IMR-90 (cell line): ENCODE data around the gene HEATR9. TPM values are rescaled to one million over a fixed set of nuclear protein-coding genes. Genes with fewer than 3 reads are reported as not detected.

Source experiments
- ATAC-seq: fragments of 200-7000 bp; cut with Tn5 transposase; 2 replicates; pipeline ENCODE4 v1.9.1; 2020; ENCODE audit warnings: low read depth, mild to moderate bottlenecking, moderate library complexity
- BruUV-seq: library from RNA; stranded (reverse); fragments of 400-500 nt; replicated peaks from 2 replicates; lab custom pipeline; 2021; lab: Mats Ljungman, UMichigan
- CTCF ChIA-PET: fragments of 300-600 bp; formaldehyde crosslinking; extraction: SDS; loops from one replicate; lab custom pipeline; 2021; ENCODE audit warnings: antibody characterized with exemption; lab: Yijun Ruan, JAX
- POLR2A ChIA-PET: fragments of 300-600 bp; sonication (Branson Sonifier 250); formaldehyde crosslinking; loops from one replicate; lab custom pipeline; 2022; ENCODE audit warnings: antibody characterized with exemption; ENCODE audit not compliant: unreplicated experiment; lab: Charles Lee
- DNase-seq: peaks from one replicate; pipeline ENCODE4 v3.0.0; 2013
- H2AFZ ChIP-seq: replicated peaks from 2 replicates; pipeline ENCODE3; 2013; ENCODE audit warnings: low read length, mild to moderate bottlenecking; ENCODE audit not compliant: poor library complexity
- H2AK5ac ChIP-seq: 2 replicates; pipeline ENCODE4 v1.6.1; 2013; ENCODE audit warnings: low read depth, low read length, inconsistent platforms
- H2AK9ac ChIP-seq: replicated peaks from 2 replicates; pipeline ENCODE3; 2013; ENCODE audit warnings: mild to moderate bottlenecking, low read depth, low read length, moderate library complexity; ENCODE audit not compliant: poor library complexity
- H2BK120ac ChIP-seq: 2 replicates; pipeline ENCODE4 v1.6.1; 2013; ENCODE audit warnings: low read depth, low read length, inconsistent platforms
- H2BK15ac ChIP-seq: 3 replicates; pipeline ENCODE4 v1.6.1; 2013; ENCODE audit warnings: low read depth, low read length, inconsistent platforms
- H2BK20ac ChIP-seq: 2 replicates; pipeline ENCODE4 v1.6.1; 2013; ENCODE audit warnings: low read depth, mild to moderate bottlenecking, inconsistent platforms, low read length, moderate library complexity
- H2BK5ac ChIP-seq: 2 replicates; pipeline ENCODE4 v1.6.1; 2013; ENCODE audit warnings: mild to moderate bottlenecking, low read depth, low read length, inconsistent platforms; ENCODE audit not compliant: poor library complexity, severe bottlenecking
- H3K14ac ChIP-seq: replicated peaks from 2 replicates; pipeline ENCODE4 v1.6.1; 2013; ENCODE audit warnings: low read depth, low read length, inconsistent platforms
- H3K18ac ChIP-seq: 2 replicates; pipeline ENCODE4 v1.6.1; 2013; ENCODE audit warnings: low read depth, low read length, control low read depth
- H3K23ac ChIP-seq: 2 replicates; pipeline ENCODE4 v1.6.1; 2013; ENCODE audit warnings: low read depth, low read length, inconsistent platforms
- H3K27ac ChIP-seq: 2 replicates; pipeline ENCODE4 v1.5.1; 2013; ENCODE audit warnings: mild to moderate bottlenecking, control low read depth, low read length; ENCODE audit not compliant: insufficient read depth
- H3K27me3 ChIP-seq: 2 replicates; pipeline ENCODE4 v1.6.1; 2013; ENCODE audit warnings: low read length; ENCODE audit not compliant: control insufficient read depth, insufficient read depth
- H3K36me3 ChIP-seq: 2 replicates; pipeline ENCODE4 v1.6.1; 2013; ENCODE audit warnings: low read length, mixed read lengths; ENCODE audit not compliant: control insufficient read depth, insufficient read depth
- H3K4ac ChIP-seq: 2 replicates; pipeline ENCODE4 v1.6.1; 2013; ENCODE audit warnings: low read depth, low read length, inconsistent platforms
- H3K4me1 ChIP-seq: 2 replicates; pipeline ENCODE4 v1.6.1; 2013; ENCODE audit warnings: low read length, mixed read lengths; ENCODE audit not compliant: control insufficient read depth, insufficient read depth
- H3K4me2 ChIP-seq: 2 replicates; pipeline ENCODE4 v1.6.1; 2013; ENCODE audit warnings: low read depth, mild to moderate bottlenecking, control low read depth, low read length, moderate library complexity
- H3K4me3 ChIP-seq: 2 replicates; pipeline ENCODE4 v1.5.1; 2013; ENCODE audit warnings: low read depth, mild to moderate bottlenecking, control low read depth, low read length, moderate library complexity; ENCODE audit not compliant: insufficient read depth
- H3K56ac ChIP-seq: 2 replicates; pipeline ENCODE4 v1.6.1; 2013; ENCODE audit warnings: low read length, inconsistent platforms; ENCODE audit not compliant: insufficient read depth; ENCODE audit errors: extremely low read depth
- H3K79me1 ChIP-seq, 2 experiments: 2 replicates each; pipeline ENCODE4 v1.6.1; 2013; ENCODE audit warnings: low read length in 2 of 2, inconsistent platforms in 1 of 2, low read depth in 1 of 2
- H3K9ac ChIP-seq: 2 replicates; pipeline ENCODE4 v1.6.1; 2013; ENCODE audit warnings: low read depth, low read length, control low read depth
- H3K9me1 ChIP-seq: 2 replicates; pipeline ENCODE4 v1.6.1; 2013; ENCODE audit warnings: low read length, inconsistent platforms; ENCODE audit not compliant: insufficient read depth
- H3K9me3 ChIP-seq: 2 replicates; pipeline ENCODE4 v1.6.1; 2013; ENCODE audit warnings: low read length; ENCODE audit not compliant: control insufficient read depth, insufficient read depth
- H4K20me1 ChIP-seq: 2 replicates; pipeline ENCODE4 v1.6.1; 2013; ENCODE audit warnings: low read length, inconsistent platforms; ENCODE audit not compliant: insufficient read depth
- H4K5ac ChIP-seq: 2 replicates; pipeline ENCODE4 v1.6.1; 2013; ENCODE audit warnings: mild to moderate bottlenecking, low read depth, low read length, control low read depth
- H4K8ac ChIP-seq, 2 experiments: 2 replicates each; pipeline ENCODE4 v1.6.1; 2013; ENCODE audit warnings: low read depth in 2 of 2, low read length in 2 of 2, control low read depth in 1 of 2, inconsistent platforms in 1 of 2
- H4K91ac ChIP-seq: 2 replicates; pipeline ENCODE4 v1.6.1; 2013; ENCODE audit warnings: low read depth, low read length, inconsistent platforms; ENCODE audit not compliant: insufficient read depth
- BHLHE40 ChIP-seq: fragments of 150-350 bp; IDR thresholded peaks from 2 replicates; pipeline ENCODE4 v1.6.1; 2016; ENCODE audit warnings: mild to moderate bottlenecking, low read depth, low read length
- CEBPB ChIP-seq: IDR thresholded peaks from 2 replicates; pipeline ENCODE4 v1.6.1; 2012; ENCODE audit warnings: low read depth, low read length, improper control_type of control experiment
- MAFK ChIP-seq: IDR thresholded peaks from 2 replicates; pipeline ENCODE4 v1.6.1; 2012; ENCODE audit warnings: low read depth, low read length, improper control_type of control experiment
- MXI1 ChIP-seq: IDR thresholded peaks from 2 replicates; pipeline ENCODE4 v1.6.1; 2012; ENCODE audit warnings: low read depth, mild to moderate bottlenecking, low read length, moderate library complexity, borderline replicate concordance
- NFE2L2 ChIP-seq: fragments of 150-350 bp; IDR thresholded peaks from 2 replicates; pipeline ENCODE4 v1.6.1; 2016; ENCODE audit warnings: low read depth, mild to moderate bottlenecking, low read length
- RCOR1 ChIP-seq: IDR thresholded peaks from 2 replicates; pipeline ENCODE4 v1.6.1; 2012; ENCODE audit warnings: mild to moderate bottlenecking, low read length, improper control_type of control experiment; ENCODE audit not compliant: insufficient replicate concordance
- RFX5 ChIP-seq: IDR thresholded peaks from 2 replicates; pipeline ENCODE4 v1.8.0; 2012; ENCODE audit warnings: low read depth, mild to moderate bottlenecking, low read length, moderate library complexity
- SMC3 ChIP-seq: fragments of 150-350 bp; IDR thresholded peaks from 2 replicates; pipeline ENCODE4 v1.6.1; 2016; ENCODE audit warnings: low read depth, mild to moderate bottlenecking, antibody characterized with exemption, low read length, moderate library complexity
- WGBS, 2 experiments: methylation state at CpG; one replicate each; pipeline versions ENCODE4 v1.1.5 to v1.1.7; 2013; ENCODE audit warnings: missing lambda C conversion rate in 2 of 2; ENCODE audit not compliant: insufficient read length in 1 of 2; ENCODE audit errors: extremely low coverage in 2 of 2; 5-methylcytosine and 5-hydroxymethylcytosine counted together
- dilution Hi-C: fragments of 300-500 bp; cut with HindIII; formaldehyde crosslinking; loops from one replicate; pipeline ENCODE4 v1.14.3; 2018; ENCODE audit warnings: low sequenced_read_pairs; ENCODE audit not compliant: unreplicated experiment
- in situ Hi-C: fragments of 300-500 bp; cut with MboI; formaldehyde crosslinking; loops from 3 replicates; pipeline ENCODE4 v1.14.3; 2019; ENCODE audit warnings: low sequenced_read_pairs, inconsistent platforms, mixed read lengths
- intact Hi-C: fragments of 100-400 bp; cut with micrococcal nuclease; formaldehyde crosslinking; loops from 2 replicates; pipeline ENCODE4 v1.10.0; 2022
- polyA plus RNA-seq, 3 experiments: library from polyadenylated mRNA; depleted of rRNA; stranded (reverse); fragments of >200 nt; gene quantifications; 2 replicates each; pipeline ENCODE4 v1.2.3, GENCODE V29; 2012; ENCODE audit warnings: low replicate concordance in 1 of 3
- total RNA-seq: library from RNA; depleted of rRNA; stranded (reverse); fragments of >200 nt; gene quantifications from 2 replicates; pipeline ENCODE4 v1.2.3, GENCODE V29; 2012

The HEATR9 gene
- total and polyA plus RNA-seq, 2 of the 4 experiments (the other 2 are of a cell fraction) = not detected

- peaks cover 5% of the 10 kb centered on the region; the same call in 1 of the 2 replicates for H3K9me1 ChIP-seq
- H4K5ac ChIP-seq = no peak overlapping the region
- POLR2A ChIA-PET = no interaction called here
- H4K8ac ChIP-seq = no peak overlapping the region
- DNase-seq = no peak
- no peak overlapping the region for H2BK15ac ChIP-seq
- H3K4me2 ChIP-seq = no peak overlapping the region
- no peak overlapping the region for H2BK20ac ChIP-seq
- no peak overlapping the region for H2BK120ac ChIP-seq
- H3K79me1 ChIP-seq = no peaks in the 10 kb centered on the region
- H3K4me1 ChIP-seq = no peaks in the 10 kb centered on the region
- no peak overlapping the region for H3K56ac ChIP-seq
- H4K20me1 ChIP-seq = peaks cover 4% of the 10 kb centered on the region; the same call in 1 of the 2 replicates
- H3K14ac ChIP-seq = no peak overlapping the region
- H3K4me3 ChIP-seq = no peak overlapping the region
- ATAC-seq = no peak
- no peak overlapping the region for H2BK5ac ChIP-seq
- no CpG with 5 or more reads among the region's 5 CpGs for WGBS, 2 experiments
- peaks cover 15% of the 10 kb centered on the region for H3K36me3 ChIP-seq
- H3K27ac ChIP-seq = no peak overlapping the region
- no peak overlapping the region for H3K23ac ChIP-seq
- no peaks in the 10 kb centered on the region for H3K9me3 ChIP-seq
- no peak overlapping the region for H2AK9ac ChIP-seq
- H2AFZ ChIP-seq = no peak overlapping the region
- H3K27me3 ChIP-seq = no peaks in the 10 kb centered on the region
- no peak overlapping the region for H2AK5ac ChIP-seq
- no peak for TF ChIP-seq SMC3
- TF ChIP-seq MAFK = no peak
- no peak for TF ChIP-seq BHLHE40
- TF ChIP-seq NFE2L2 = no peak
- TF ChIP-seq MXI1 = no peak
- TF ChIP-seq RCOR1 = no peak
- no peak for TF ChIP-seq RFX5
- no peak for TF ChIP-seq CEBPB
- H3K9ac ChIP-seq = no peak overlapping the region
- H3K4ac ChIP-seq = no peak overlapping the region
- CTCF ChIA-PET = no interaction called here
- in situ Hi-C loops = no loop called here
- dilution Hi-C loops = no loop called here
- H4K91ac ChIP-seq = no peak overlapping the region
- intact Hi-C loops = no loop called here
- no TSS peak for BruUV-seq
- H3K18ac ChIP-seq = no peak overlapping the region
Observed at GRCh38 chr17:35855965-35856364, 12.7 kb downstream of the HEATR9 start.
